PC-9 (cell line): ENCODE measurements around the gene NRG3. TPM values are rescaled to one million over a fixed set of nuclear protein-coding genes. Genes with fewer than 3 reads are reported as not detected.

Experiments
- BruUV-seq: library from RNA; stranded (reverse); fragments of 400-500 nt; replicated peaks from 2 replicates; lab custom pipeline; 2021; lab: Mats Ljungman, UMichigan
- CTCF ChIA-PET: fragments of 300-600 bp; sonication (Branson Sonifier 250); formaldehyde crosslinking; loops from one replicate; lab custom pipeline; 2022; ENCODE audit warnings: antibody characterized with exemption; lab: Charles Lee
- POLR2A ChIA-PET: fragments of 300-600 bp; sonication (Branson Sonifier 250); formaldehyde crosslinking; loops from one replicate; lab custom pipeline; 2022; ENCODE audit warnings: antibody characterized with exemption; ENCODE audit not compliant: unreplicated experiment; lab: Charles Lee
- DNase-seq, 2 experiments: peaks; one replicate each; pipeline versions ENCODE4 v3.0.0 to v3.0.0-alpha.2; 2015 to 2022; ENCODE audit warnings: mixed read lengths in 1 of 2
- H2AFZ ChIP-seq: fragments of 200-600 bp; sonication (generic); 2 replicates; pipeline ENCODE4 v1.8.1; 2017; ENCODE audit warnings: antibody characterized with exemption
- H3F3A ChIP-seq: fragments of 200-600 bp; sonication (generic); 2 replicates; pipeline ENCODE4 v1.8.1; 2017; ENCODE audit warnings: antibody characterized with exemption, mild to moderate bottlenecking, low read depth; ENCODE audit not compliant: insufficient read depth
- H3K27ac ChIP-seq: fragments of 200-600 bp; sonication (generic); 2 replicates; pipeline ENCODE4 v1.6.1; 2016; ENCODE audit warnings: mixed run types
- H3K27me3 ChIP-seq: fragments of 200-600 bp; sonication (generic); 2 replicates; pipeline ENCODE4 v1.6.1; 2016; ENCODE audit warnings: low read depth, mixed run types; ENCODE audit not compliant: insufficient read depth
- H3K36me3 ChIP-seq: fragments of 200-600 bp; sonication (generic); 2 replicates; pipeline ENCODE4 v1.6.1; 2016; ENCODE audit warnings: low read depth, mixed run types
- H3K4me1 ChIP-seq: fragments of 200-600 bp; sonication (generic); replicated peaks from 2 replicates; pipeline ENCODE4 v1.6.1; 2016; ENCODE audit warnings: mixed run types; ENCODE audit not compliant: insufficient read depth
- H3K4me2 ChIP-seq: fragments of 200-600 bp; sonication (generic); 2 replicates; pipeline ENCODE4 v1.6.1; 2017; ENCODE audit warnings: mixed run types
- H3K4me3 ChIP-seq: fragments of 200-600 bp; sonication (generic); 2 replicates; pipeline ENCODE4 v1.6.1; 2016; ENCODE audit warnings: mixed run types
- H3K79me2 ChIP-seq: fragments of 200-600 bp; sonication (generic); 2 replicates; pipeline ENCODE4 v1.6.1; 2017; ENCODE audit warnings: low read depth, mixed run types
- H3K9me2 ChIP-seq: fragments of 200-600 bp; sonication (generic); 2 replicates; pipeline ENCODE4 v1.8.1; 2017; ENCODE audit warnings: mild to moderate bottlenecking; ENCODE audit not compliant: insufficient read depth
- H3K9me3 ChIP-seq: fragments of 200-600 bp; sonication (generic); 2 replicates; pipeline ENCODE4 v1.8.1; 2016; ENCODE audit warnings: low read depth; ENCODE audit not compliant: insufficient read depth
- H4K20me1 ChIP-seq: fragments of 200-600 bp; sonication (generic); 2 replicates; pipeline ENCODE4 v1.8.1; 2017; ENCODE audit not compliant: insufficient read depth
- CTCF ChIP-seq: fragments of 200-600 bp; sonication (generic); conservative IDR thresholded peaks from 2 replicates; pipeline ENCODE4 v1.6.1; 2017; ENCODE audit warnings: mixed run types, antibody characterized with exemption, mild to moderate bottlenecking, moderate library complexity
- EZH2 ChIP-seq: fragments of 200-600 bp; sonication (generic); IDR thresholded peaks from 2 replicates; pipeline ENCODE4 v1.8.0; 2017; ENCODE audit warnings: antibody characterized with exemption, low read depth
- intact Hi-C: fragments of 100-400 bp; cut with micrococcal nuclease; formaldehyde crosslinking; loops from one replicate; pipeline ENCODE4 v1.10.0; 2022; ENCODE audit not compliant: unreplicated experiment
- total RNA-seq: library from RNA; stranded (reverse); gene quantifications from 2 replicates; pipeline ENCODE4 v1.2.3, GENCODE V29; 2021

The NRG3 gene
- total RNA-seq, 1 experiment from 2014 or later, result not detected

DNA sequence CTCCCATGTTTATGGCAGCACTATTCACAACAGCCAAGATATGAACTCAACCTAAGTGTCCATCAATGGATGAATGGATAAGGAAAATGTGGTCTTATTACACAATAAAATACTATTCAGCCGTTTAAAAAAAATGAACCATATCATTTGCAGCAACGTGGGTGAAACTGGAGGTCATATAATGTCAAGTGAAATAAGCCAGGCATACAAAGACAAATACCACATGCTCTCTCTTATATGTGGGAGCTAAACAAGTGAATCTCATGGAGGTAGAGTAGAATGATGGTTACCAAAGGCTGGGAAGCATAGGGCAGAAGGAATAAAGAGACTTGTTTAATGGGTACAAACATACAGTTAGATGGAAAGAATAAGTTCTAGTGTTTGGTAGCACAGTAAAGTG, 699.1 kb downstream of the NRG3 start:
- Histone ChIP-seq H3K36me3 (no peaks in the 10 kb centered on the region), H4K20me1 (no peaks in the 10 kb centered on the region), H3K4me3 (no peak overlapping the region), H3K27ac (no peak overlapping the region), H3K79me2 (no peaks in the 10 kb centered on the region), H3F3A (no peaks in the 10 kb centered on the region), H3K9me3 (no peaks in the 10 kb centered on the region), H2AFZ (no peak overlapping the region), H3K27me3 (no peaks in the 10 kb centered on the region), H3K4me2 (no peak overlapping the region), H3K9me2 (no peaks in the 10 kb centered on the region), H3K4me1 (no peaks in the 10 kb centered on the region)
- POLR2A ChIA-PET, result no interaction called here
- intact Hi-C loops, result no loop called here
- TF ChIP-seq CTCF (no peak), EZH2 (no peak)
- no TSS peak for BruUV-seq
- CTCF ChIA-PET, result no interaction called here
- DNase-seq, result no peak

GRCh38 chr10:82575318-82575717, 700.3 kb downstream of the NRG3 start:
- BruUV-seq, result no TSS peak
- Histone ChIP-seq H3K27ac (no peak overlapping the region), H3K9me3 (no peaks in the 10 kb centered on the region), H3K79me2 (no peaks in the 10 kb centered on the region), H3K4me2 (no peak overlapping the region), H2AFZ (no peak overlapping the region), H3K27me3 (no peaks in the 10 kb centered on the region), H3K9me2 (no peaks in the 10 kb centered on the region), H3F3A (no peaks in the 10 kb centered on the region), H3K36me3 (no peaks in the 10 kb centered on the region), H3K4me1 (no peaks in the 10 kb centered on the region), H4K20me1 (no peaks in the 10 kb centered on the region), H3K4me3 (no peak overlapping the region)
- TF ChIP-seq CTCF, result no peak
- TF ChIP-seq EZH2, result no peak
- CTCF ChIA-PET, result no interaction called here
- no peak for DNase-seq
- intact Hi-C loops, result no loop called here
- POLR2A ChIA-PET, result no interaction called here

GRCh38 chr10:82576093-82576492, 701.1 kb downstream of the NRG3 start:
- no peaks in the 10 kb centered on the region for H3K36me3 ChIP-seq
- intact Hi-C loops, result no loop called here
- H3K9me2 ChIP-seq, result no peaks in the 10 kb centered on the region
- ChIA-PET POLR2A (no interaction called here), CTCF (no interaction called here)
- no peak overlapping the region for H3K4me2 ChIP-seq
- no peaks in the 10 kb centered on the region for H3K79me2 ChIP-seq
- no TSS peak for BruUV-seq
- H3K27me3 ChIP-seq, result no peaks in the 10 kb centered on the region
- H3K27ac ChIP-seq, result no peak overlapping the region
- H2AFZ ChIP-seq, result no peak overlapping the region
- DNase-seq, result no peak
- no peaks in the 10 kb centered on the region for H3K4me1 ChIP-seq
- TF ChIP-seq EZH2 (no peak), CTCF (no peak)
- H4K20me1 ChIP-seq, result no peaks in the 10 kb centered on the region
- H3K4me3 ChIP-seq, result no peak overlapping the region
- no peaks in the 10 kb centered on the region for H3F3A ChIP-seq
- H3K9me3 ChIP-seq, result no peaks in the 10 kb centered on the region
